Measurements from ENCODE around the gene EIF3K.

Gene EIF3K

DNA sequence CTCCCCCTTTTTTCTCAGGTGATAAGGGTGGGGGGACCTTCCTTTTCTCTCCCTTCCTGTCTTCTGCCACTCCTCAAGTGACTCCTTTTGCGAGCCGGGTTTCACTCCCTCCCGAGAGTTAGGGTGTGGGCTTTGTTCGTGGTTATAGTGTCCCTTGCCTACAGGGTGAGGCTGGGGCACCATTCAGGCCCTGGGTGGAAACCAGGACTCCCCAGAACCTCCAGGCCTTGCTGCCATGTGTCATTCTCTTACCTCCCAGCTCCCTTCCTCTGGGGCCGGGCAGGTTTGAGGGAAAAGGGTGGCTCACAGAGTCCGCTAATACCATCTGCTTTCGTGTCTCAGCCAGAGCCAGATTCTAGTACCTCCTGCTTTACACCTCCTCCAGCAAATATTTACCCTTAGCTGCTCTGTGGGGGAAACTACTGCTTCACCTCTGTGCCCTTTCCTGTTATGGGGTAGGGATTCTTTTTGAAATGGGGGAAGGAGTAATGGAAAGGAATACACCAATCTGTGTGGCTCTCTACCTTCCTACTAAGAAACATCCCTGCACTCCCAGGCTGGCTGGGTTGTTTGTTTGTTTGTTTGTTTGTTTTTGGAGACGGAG is 31.3 kb downstream of the EIF3K start:
- DNase-seq (ENCODE audit: low read depth), result no peak

- peak; percentile 97 for DNase-seq (ENCODE audit: low read depth)
Observed at GRCh38 chr19:38650911-38651584, 32.1 kb downstream of the EIF3K start.

GRCh38 chr19:38653028-38653571 is 34.1 kb downstream of the EIF3K start:
- DNase-seq (ENCODE audit: low read depth), result no peak

- no peak for DNase-seq (ENCODE audit: low read depth)
Observed at GRCh38 chr19:38654628-38655055, 35.7 kb downstream of the EIF3K start.

DNA sequence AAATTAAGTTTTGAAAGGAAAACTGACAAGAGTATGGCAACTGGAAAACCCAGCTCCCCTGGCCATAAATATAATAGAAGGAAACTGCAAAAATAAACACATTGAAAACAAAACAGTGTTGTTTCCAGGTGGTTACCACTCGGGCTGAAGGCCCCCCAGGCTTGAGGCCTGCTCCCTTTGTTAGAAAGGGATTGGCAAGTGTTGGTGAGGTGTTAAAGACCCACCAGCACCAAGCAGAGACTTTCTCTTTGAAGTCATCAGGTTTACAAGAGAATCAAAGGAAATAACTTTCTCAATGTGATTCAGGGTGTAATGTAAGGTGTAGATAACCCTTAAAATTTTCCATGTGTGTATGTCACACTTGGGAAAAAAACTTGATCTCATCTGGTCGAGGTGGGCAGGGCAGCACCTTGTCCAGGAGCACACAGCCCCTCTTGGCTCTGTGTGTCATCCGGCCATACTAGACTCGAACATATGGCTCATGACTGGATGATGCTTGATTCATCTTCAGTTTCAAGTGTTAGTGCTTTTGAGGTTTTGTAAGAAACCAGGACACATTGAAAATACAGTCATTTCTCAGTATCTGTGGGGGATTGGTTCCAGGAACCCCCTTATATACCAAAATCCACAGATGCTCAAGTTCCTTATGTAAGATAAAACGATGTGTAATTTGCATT is 36.3 kb downstream of the EIF3K start:
- DNase-seq (ENCODE audit: low read depth), result no peak

DNA sequence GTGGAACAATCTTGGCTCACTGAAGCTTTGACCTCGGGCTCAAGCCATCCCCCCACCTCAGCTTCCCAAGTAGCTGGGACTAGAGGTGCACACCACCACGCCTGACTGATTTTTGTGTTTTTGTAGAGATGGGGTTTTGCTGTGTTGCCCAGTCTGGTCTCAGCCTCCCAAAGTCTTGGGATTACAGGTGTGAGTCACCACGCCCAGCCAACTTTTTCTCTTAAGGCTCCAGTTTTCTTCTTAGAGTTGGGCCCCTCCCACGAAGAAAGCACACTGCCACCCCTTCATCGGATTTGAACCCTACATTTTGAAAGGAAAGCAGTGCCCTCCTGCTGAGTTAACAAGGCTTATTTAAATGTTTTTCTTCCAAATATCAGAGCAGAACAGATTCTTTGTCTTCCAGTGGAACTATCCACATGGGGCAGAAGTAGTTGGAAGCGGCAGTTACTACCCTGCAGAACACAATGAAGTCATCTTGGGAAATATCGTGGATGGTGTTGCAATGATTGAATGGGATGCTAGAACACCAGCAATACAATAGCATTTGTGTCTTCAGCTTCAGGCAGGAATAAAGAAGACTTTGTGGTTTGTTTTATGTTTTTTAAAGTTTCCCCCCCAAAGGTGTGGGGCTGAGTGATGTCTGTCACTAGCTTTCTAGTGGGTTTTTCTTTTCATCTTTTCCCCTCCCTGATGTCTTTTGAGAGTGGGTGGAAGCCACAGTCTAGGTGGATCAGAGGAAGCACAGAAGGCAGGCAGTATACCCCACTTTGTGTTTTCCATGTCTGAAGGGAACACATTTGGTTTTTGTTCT is 37.4 kb downstream of the EIF3K start:
- no peak for DNase-seq (ENCODE audit: low read depth)

DNA sequence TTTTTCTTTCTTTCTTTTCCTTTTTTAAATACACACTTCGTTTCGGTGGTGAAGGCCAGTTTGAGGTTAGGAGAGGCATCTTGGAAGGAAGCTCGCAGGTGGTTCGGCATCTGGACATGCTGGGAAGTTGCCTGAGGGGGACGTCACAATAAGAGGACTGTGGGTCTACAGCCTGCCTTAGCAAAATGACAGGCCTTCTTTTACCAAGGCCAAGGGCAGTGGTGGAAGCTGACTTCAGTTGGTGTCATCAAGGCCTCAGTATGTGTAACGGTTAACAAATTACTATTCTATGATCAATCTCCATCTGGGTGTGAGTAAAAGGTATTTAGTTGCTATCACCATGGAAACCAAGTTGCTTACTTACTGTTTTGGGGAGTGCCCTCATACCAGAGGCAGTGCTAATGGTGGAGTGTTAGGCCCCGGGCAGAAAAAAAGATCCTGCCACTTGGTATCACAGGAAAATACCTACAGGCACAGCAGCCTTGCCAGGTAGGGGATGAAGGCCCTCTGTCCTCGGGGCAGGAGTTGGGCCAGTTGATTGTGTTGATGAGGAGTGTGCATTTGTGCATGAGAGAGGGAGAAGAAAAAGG is 38.7 kb downstream of the EIF3K start:
- peak; percentile 95 for DNase-seq (ENCODE audit: low read depth)

DNA sequence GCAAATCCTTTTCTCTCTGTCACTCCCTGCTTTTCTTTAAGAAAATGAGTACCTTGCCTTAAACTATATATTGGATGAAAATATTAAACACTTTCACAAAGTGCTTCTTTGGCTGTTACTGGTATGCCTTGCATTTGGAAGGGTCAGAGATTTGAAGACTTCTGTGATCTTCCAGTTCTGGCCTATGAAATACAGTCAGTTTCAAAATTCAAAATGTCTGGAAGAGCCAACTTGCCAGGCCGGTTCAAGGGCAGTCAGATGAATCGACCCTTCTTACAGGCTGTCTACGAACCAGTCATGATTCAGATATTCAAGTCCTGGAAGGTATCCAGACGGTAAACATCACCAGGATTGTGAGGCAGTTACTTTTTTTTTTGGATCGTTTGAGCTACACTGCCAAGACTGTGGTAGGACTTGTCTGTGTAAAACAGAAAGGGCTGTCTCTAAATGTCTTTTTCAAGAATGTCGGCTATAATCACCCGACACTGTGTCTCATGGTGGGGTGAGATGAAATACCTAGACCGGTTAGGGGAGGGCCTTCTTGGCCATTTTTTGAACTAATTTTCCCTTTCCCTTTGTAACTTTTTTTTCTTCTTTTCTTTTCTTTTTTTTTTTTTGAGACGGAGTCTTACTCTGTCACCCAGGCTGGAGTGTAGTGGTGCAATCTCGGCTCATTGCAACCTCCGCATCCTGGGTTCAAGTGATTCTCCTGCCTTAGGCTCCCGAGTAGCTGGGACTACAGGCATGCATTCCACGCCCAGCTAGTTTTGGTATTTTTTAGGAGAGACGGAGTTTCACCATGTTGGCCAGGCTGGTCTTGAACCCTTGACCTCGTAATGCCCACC is 39.7 kb downstream of the EIF3K start:
- DNase-seq (ENCODE audit: low read depth), result peak; percentile 98

DNA sequence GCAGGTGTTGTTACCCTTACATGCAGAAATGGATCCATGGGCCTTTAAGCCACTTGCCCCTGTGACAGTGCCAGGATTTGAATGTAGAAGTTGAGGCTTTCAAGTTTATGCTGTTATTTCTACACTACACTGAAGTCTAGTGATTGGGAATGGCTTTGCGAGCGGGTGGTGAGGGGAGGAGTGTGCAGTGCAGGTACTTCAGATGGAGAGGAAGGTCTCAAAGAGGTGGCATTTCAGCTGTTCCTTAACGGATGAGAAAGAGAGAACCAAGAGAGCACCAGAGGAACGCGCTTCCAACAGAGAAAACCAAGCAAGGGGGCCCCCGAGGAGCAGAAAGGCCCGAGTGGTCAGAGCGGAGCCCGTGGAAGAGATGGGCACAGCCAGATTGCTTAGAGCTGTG is 41.7 kb downstream of the EIF3K start:
- DNase-seq (ENCODE audit: low read depth), result no peak

DNA sequence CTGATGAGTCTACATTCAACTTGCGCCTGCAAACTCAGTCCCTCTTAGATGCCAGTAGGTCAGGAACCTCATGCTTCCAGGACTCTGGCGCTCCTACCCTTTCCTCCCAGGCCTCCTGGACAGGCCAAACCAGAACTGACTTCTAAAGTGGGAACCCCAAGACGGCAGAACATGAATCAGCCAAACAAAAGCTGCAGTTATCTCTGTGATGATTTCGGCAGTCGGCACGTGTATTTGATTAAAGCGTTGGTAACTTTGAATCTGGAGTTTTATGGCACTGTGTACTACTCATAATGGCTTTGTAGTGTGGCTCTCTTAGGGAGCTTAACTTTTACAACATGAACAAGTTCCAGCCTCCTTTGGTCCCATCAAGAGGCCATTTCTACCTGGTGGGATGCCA is 42.1 kb downstream of the EIF3K start:
- DNase-seq (ENCODE audit: low read depth), result no peak

- DNase-seq (ENCODE audit: low read depth), result no peak
Observed at GRCh38 chr19:38661996-38662395, 43.0 kb downstream of the EIF3K start.

DNA sequence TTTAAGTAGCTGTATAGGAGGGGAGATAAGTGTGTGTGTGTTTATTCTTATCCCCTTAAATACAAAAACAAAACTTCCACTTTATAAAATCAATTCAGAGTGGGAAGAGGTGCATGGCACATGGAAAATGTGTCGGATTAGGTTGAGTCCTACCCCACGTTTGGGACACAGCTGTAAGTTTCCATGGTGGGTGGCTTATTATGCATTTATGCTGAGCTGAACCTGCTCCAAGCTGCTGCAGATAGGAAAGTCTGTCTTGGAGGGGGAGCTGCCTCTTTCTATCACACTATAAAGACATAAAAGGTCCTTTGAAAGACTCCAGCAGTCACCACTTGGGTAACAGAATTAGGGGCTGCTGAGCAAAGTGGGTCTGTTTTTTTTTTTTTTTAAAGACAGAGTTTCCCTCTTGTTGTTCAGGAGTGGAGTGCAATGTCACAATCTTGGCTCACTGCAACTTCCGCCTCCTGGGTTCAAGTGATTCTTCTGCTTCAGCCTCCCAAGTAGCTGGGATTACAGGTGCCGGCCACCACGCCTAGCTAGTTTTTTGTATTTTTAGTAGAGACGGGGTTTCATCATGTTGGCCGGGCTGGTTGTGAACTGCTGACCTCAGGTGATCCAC is 43.7 kb downstream of the EIF3K start:
- DNase-seq (ENCODE audit: low read depth), result no peak

DNA sequence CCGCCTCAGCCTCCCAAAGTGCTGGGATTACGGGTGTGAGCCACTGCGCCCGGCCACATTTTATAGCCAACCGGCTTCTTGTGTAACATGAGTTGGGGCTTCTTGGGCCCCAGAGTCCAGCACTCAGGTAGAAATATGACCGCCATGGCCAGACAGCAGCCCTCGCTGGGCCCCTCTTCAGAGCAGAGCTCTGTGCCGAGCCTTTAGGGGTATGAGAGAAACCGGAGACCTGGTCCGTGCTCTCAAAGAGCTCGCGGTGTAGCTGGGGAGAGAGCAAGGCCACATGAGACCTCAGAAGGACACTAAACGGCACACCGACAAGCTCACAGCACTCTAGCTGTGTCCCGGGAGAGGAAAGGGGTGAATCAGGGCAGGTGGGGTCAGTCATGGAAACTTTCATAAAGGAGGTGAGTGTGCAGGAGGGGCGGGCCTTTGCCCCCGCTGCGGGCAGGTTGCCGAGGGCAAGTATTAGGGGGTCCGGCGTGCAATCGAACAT is 44.2 kb downstream of the EIF3K start:
- no peak for DNase-seq (ENCODE audit: low read depth)

GRCh38 chr19:38663957-38664502 is 45.0 kb downstream of the EIF3K start:
- no peak for DNase-seq (ENCODE audit: low read depth)

DNA sequence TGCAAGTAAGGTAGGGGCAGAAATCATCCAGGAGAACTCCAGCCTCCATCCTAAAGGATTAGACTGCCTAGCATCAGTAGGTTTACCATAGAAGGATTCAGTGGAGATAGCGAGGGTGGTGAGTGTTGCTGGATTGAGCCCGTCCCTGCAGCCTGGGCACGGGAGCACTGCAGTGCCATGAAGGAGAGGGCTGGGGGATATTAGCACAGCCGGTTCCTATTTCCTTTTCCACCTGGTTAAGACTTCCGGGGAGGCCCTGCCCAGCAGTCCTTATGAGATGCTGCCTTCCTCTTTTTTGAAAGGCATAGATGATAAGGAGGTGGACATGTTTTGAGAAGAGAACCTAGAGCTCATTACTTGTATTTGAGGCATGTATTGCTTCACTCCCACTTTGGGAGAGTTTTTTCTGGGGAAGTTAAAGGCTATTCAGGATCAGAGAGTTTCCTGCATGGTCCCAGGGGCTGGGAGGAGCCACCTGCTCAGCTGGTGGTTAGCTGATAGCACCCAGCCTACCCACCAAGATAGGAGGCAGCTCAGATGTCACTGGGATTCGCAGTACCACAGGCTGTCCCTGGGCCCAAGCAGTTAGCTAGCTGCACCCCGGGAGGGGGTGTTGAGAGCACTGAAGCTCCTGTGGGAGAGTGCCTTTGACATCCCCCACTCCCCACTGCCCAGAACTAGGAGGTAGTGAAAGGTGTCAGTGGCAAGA is 45.7 kb downstream of the EIF3K start:
- DNase-seq (ENCODE audit: low read depth), result no peak

DNA sequence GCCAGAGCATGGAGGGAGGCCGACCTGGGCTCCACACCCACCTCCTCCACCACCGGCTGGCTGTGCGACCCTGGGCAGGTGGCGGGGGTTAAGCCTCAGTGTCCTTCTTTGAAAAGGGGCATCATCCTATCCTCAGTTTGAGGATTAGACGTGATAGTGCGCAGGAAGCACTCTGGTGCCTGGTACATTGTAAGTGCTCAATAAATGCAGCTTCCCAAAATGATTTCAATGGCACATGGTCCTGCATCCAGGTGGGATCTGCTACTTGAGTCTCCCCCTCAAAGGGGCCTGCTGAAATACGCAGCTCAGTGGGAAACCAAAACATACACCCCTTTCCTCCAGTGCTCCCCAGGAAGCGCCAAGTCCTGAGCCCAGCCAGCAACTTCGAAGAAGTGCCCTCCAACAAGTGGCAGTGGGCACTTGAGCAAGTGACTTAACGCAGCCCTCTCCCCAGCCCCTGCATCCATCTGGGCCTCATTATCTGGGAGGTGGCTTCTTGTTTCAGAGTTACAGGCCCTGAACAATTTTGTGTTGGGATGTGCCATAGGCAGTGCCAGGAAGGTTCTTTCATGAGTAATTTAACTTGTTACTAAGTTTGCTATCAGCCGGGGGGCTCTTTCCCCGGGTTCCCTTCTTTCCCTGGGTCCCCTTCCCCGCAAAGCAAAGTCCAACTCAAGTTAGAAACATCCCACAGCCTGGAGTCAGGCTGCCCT is 46.4 kb downstream of the EIF3K start:
- no peak for DNase-seq (ENCODE audit: low read depth)

DNA sequence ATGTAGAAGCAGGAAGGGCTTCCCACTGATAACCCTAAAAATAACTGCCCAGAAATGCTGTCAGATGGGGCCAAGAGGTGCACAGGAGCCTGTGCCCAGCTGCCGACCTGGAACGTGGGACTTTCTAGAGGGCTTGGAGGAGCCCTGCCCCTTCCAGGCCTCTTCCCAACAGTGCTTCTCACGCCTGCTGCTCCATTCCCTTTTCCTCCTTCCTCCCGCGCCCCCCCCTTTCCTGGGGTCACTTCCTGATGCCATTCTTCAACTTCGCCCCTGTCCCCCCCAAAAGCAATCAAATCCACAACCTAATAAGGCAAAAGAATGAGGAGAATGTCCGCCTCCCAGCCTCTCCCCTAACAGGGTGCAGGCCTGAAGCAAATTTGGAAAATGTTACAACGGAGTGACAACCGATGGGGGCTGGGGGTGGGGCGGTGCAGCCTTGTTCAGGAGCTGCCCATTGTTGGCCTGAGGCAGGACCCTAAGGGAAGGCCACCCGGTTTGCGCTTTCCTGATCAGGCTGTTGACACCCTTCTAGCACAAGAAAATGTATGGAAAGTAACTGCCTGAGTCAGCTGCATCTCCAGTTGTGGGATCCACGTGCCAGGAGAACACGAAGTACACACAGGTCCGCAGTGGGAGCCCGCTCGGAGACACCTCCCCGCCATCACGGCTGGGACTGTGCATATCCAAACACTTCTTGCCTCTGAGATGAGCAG is 47.1 kb downstream of the EIF3K start:
- no peak for DNase-seq (ENCODE audit: low read depth)

Data from HS-5 (cell line).